Testis (tissue), 2 donors: ENCODE results near the gene SLC5A6.

ENCODE experiments used
- CTCF ChIP-seq, 3 experiments: fragments of 450-650 bp in 2 of 3; fragments of 200-600 bp in 1 of 3; sonication (generic) in 1 of 3; IDR thresholded peaks; one replicate each; pipeline ENCODE4 v1.5.1; 2016 to 2019; ENCODE audit warnings: antibody characterized with exemption in 3 of 3, mild to moderate bottlenecking in 2 of 3, moderate library complexity in 1 of 3
- POLR2A ChIP-seq: fragments of 450-650 bp; IDR thresholded peaks from one replicate; pipeline ENCODE4 v1.6.1; 2017; ENCODE audit warnings: antibody characterized with exemption, mild to moderate bottlenecking, moderate library complexity

GRCh38 chr2:27237341-27237945, 25.4 kb upstream of the SLC5A6 start:
- no peak for TF ChIP-seq CTCF (IDR thresholded peaks at IDR 0.05)
- no peak for TF ChIP-seq POLR2A
